Ovary (tissue), 9 donors: Measurements from ENCODE around the gene CUBN. TPM values are rescaled to one million over a fixed set of nuclear protein-coding genes. Genes with fewer than 3 reads are reported as not detected.

Experiments used
- DNase-seq, 5 donors: peaks; one replicate each; pipeline ENCODE4 v3.0.0-alpha.2; 2019 to 2020
- H3K27ac ChIP-seq, 2 donors: fragments of 200-600 bp; one replicate each; pipeline versions ENCODE4 v1.5.1 to v1.8.0; 2019 to 2022
- H3K27me3 ChIP-seq: fragments of 200-600 bp; one replicate; pipeline ENCODE4 v1.8.0; 2022
- H3K36me3 ChIP-seq: fragments of 200-600 bp; sonication (generic); one replicate; pipeline ENCODE4 v1.5.1; 2019
- H3K4me1 ChIP-seq: one replicate; pipeline ENCODE4 v1.8.1; 2013; ENCODE audit warnings: mild to moderate bottlenecking, moderate library complexity; ENCODE audit not compliant: insufficient read depth
- H3K4me3 ChIP-seq: fragments of 200-600 bp; sonication (generic); one replicate; pipeline ENCODE4 v1.5.1; 2017
- H3K9me3 ChIP-seq, 2 donors: fragments of 200-600 bp in 1 of 2; sonication (generic) in 1 of 2; one replicate each; pipeline versions ENCODE4 v1.5.1 to v1.8.1; 2013 to 2019; ENCODE audit warnings: mild to moderate bottlenecking in 1 of 2, moderate library complexity in 1 of 2
- EP300 ChIP-seq: sonication (generic); formaldehyde crosslinking; IDR thresholded peaks from one replicate; pipeline ENCODE4 v1.6.1; 2017; ENCODE audit warnings: antibody characterized with exemption
- POLR2A ChIP-seq: fragments of 450-650 bp; IDR thresholded peaks from one replicate; pipeline ENCODE4 v1.6.1; 2017; ENCODE audit warnings: antibody characterized with exemption, mild to moderate bottlenecking, moderate library complexity
- WGBS, 3 donors: extraction: QIAGEN DNeasy Blood & Tissue Kit in 1 of 3; methylation state at CpG; one replicate each; pipeline versions ENCODE4 v1.1.5 to v1.1.7; 2013 to 2017; 5-methylcytosine and 5-hydroxymethylcytosine counted together
- intact Hi-C, 4 donors: fragments of 100-400 bp; cut with DNase I; formaldehyde crosslinking; loops; one replicate each; pipeline versions ENCODE4 v1.11.0 to v1.15.1; 2022 to 2023
- polyA plus RNA-seq, 2 donors: library from polyadenylated mRNA; stranded (reverse); fragments of 200-250 nt in 1 of 2; fragments of 350-450 nt in 1 of 2; fragmentation: Illumina TruSeq in 1 of 2; extraction: RNeasy Lipid Tissue Mini Kit (QIAGEN cat#74804) in 1 of 2; gene quantifications; one replicate each; pipeline ENCODE4 v1.2.3, GENCODE V29; 2013 to 2014
- total RNA-seq, 7 donors: library from RNA; depleted of rRNA in 2 of 7; stranded (reverse); fragments of >200 nt in 2 of 7; fragmentation: NEBNext Ultra II Directional in 3 of 7; extraction: Animal tissue kit (Norgen Biotek cat#: 25700) in 3 of 7; gene quantifications; one replicate each; pipeline versions ENCODE4 v1.1.0 to v1.2.4, GENCODE V29; 2016 to 2023
- TF ChIP-seq, protein P1 (sequence below), 3 donors: fragments of 450-650 bp in 2 of 3; fragments of 200-600 bp in 1 of 3; IDR thresholded peaks; one replicate each; pipeline versions ENCODE4 v1.5.1 to v1.8.0; 2016 to 2022; ENCODE audit warnings: antibody characterized with exemption in 3 of 3, mild to moderate bottlenecking in 1 of 3
- donor health status: DM: no; HTN: no; CAD: no; lungs with moderate emphysema.
- donor health status: DM: no; HTN: no; CAD: no.
- donor health status: Bipolar disorder and iron deficiency.
- donor health status: DM: yes; HTN: yes; CAD: no.
- donor health status: DM: no; HTN: no; CAD: no.
- donor health status: DM: yes; HTN: yes; CAD: no.

The CUBN gene
- total and polyA plus RNA-seq, 9 donors, result 1.9 to 5.8 (median 4.0) TPM

DNA sequence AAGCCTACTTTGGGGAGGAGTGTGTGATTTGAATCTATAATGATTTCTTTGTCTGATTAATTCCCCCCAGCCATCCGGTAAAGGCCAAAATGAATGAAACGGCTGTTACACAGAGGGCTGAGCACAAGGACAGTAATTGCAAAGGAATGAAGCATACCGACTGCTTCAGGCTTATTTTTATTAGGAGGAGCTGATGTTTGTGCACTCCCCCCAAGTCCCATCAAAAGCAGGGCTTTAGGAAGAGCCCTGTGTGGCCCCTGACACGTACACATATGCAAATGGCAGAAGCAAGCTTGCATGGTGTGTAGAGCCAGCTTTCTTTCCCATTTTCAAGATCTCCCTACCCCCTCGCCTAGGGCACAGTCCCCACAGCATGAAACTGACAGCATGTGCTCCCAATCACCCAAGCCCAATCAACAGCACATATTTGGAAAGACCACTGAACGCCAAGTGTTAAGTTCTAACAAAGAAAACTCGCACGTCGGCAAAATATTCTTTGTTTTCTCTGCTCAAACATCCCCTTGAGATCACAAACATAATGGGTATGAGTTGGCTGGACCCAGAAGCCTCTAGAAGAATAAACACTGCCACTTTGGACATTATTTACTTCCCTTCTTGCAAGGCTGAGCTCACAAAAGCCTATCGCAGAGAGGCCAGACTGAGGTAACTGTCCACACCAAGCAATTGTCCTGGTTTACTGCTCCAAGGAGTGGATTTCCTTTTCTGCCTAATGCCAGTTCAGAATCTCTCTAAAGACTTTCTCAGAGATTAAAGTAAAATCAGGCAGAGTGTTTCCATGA, 143.0 kb downstream of the CUBN start:
- Histone ChIP-seq H3K4me1 (peaks cover 15% of the 10 kb centered on the region), H3K27me3 (no peaks in the 10 kb centered on the region), H3K4me3 (no peak overlapping the region), H3K36me3 (no peaks in the 10 kb centered on the region), H3K9me3 (no peaks in the 10 kb centered on the region), H3K27ac (peak overlapping the region in 1 of 2 donors; percentile 56)
- intact Hi-C loops, result no loop called here
- TF ChIP-seq POLR2A (no peak), EP300 (no peak)
- TF ChIP-seq, protein P1, sequence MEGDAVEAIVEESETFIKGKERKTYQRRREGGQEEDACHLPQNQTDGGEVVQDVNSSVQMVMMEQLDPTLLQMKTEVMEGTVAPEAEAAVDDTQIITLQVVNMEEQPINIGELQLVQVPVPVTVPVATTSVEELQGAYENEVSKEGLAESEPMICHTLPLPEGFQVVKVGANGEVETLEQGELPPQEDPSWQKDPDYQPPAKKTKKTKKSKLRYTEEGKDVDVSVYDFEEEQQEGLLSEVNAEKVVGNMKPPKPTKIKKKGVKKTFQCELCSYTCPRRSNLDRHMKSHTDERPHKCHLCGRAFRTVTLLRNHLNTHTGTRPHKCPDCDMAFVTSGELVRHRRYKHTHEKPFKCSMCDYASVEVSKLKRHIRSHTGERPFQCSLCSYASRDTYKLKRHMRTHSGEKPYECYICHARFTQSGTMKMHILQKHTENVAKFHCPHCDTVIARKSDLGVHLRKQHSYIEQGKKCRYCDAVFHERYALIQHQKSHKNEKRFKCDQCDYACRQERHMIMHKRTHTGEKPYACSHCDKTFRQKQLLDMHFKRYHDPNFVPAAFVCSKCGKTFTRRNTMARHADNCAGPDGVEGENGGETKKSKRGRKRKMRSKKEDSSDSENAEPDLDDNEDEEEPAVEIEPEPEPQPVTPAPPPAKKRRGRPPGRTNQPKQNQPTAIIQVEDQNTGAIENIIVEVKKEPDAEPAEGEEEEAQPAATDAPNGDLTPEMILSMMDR (IDR thresholded peaks at IDR 0.05), result no peak
- no peak for DNase-seq
- 34 to 55% (median 39%) methylated on average over 10 of the region's 10 CpGs for WGBS, 3 donors

DNA sequence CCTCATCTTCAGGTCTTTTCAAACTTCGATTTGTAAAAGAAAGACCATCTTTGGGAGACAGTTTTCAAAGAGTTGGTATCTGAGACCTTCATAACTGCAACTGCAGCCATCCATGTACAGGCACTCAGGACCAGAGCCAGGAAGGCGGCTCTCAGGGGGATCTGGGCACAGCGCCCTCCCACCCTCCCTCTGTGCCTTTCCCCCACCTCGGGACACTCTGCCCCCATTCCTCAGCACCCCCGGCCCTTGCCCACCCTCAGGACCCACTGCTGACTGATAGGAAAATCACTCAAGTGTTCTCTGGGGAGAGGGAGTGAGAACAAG, 143.6 kb downstream of the CUBN start:
- intact Hi-C loops, result no loop called here
- Histone ChIP-seq H3K4me1 (peaks cover 15% of the 10 kb centered on the region), H3K27me3 (no peaks in the 10 kb centered on the region), H3K9me3 (no peaks in the 10 kb centered on the region), H3K4me3 (no peak overlapping the region), H3K27ac (no peak overlapping the region), H3K36me3 (no peaks in the 10 kb centered on the region)
- 67 to 78% (median 78%) methylated on average over 5 of the region's 5 CpGs for WGBS, 3 donors
- DNase-seq, result no peak
- TF ChIP-seq EP300, result no peak
- TF ChIP-seq POLR2A, result no peak
- TF ChIP-seq, protein P1 (IDR thresholded peaks at IDR 0.05), result no peak

DNA sequence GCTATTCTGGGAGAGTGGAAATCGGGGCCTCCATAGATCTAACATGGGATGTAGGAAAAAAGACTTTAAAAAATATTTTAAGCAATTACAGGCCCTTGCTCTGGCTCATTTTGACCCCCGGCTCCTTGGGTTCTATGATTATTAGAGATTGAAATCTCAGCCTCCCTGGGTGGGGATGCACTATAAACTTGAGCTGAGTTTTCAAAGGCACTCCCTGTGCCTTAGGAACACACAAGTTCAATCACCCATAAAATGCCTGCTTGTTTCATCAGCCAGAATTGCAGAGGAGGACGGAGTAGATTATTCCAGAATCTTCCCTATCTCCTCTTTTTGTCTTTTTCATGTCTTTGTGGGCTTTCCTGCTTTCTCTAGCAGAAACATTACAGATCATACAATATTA, 145.4 kb downstream of the CUBN start:
- Histone ChIP-seq H3K27me3 (no peaks in the 10 kb centered on the region), H3K9me3 (no peaks in the 10 kb centered on the region), H3K4me1 (peaks cover 15% of the 10 kb centered on the region), H3K4me3 (no peak overlapping the region), H3K27ac (no peak overlapping the region), H3K36me3 (no peaks in the 10 kb centered on the region)
- intact Hi-C loops, result no loop called here
- 93 to 98% (median 95%) methylated on average over 3 of the region's 3 CpGs for WGBS, 3 donors
- DNase-seq, result no peak
- TF ChIP-seq, protein P1 (IDR thresholded peaks at IDR 0.05), result no peak
- no peak for TF ChIP-seq EP300
- TF ChIP-seq POLR2A, result no peak

DNA sequence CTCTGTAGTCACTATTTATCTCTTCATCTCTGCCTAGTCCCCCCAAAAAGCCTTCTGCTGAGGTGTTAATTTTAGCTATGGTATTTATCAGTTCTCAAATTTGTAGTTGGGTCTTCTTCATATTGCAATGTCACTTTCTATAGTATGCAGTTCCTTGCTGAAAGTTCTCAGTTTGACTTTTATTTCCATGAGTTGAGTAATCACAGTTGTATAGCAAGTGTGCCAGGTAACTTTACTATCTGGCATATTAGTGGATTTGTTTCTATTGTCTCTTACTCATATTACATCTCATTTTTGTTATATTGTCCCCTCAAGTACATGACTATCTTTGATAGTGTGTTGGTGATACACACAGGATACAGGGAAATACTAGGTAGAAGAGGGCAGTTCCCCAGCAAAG, 152.8 kb downstream of the CUBN start:
- H3K4me3 ChIP-seq, result no peak overlapping the region
- no peaks in the 10 kb centered on the region for H3K27me3 ChIP-seq
- no peaks in the 10 kb centered on the region for H3K36me3 ChIP-seq
- TF ChIP-seq, protein P1 (IDR thresholded peaks at IDR 0.05), result no peak
- TF ChIP-seq POLR2A (no peak), EP300 (no peak)
- no peaks in the 10 kb centered on the region for H3K9me3 ChIP-seq
- no peak overlapping the region for H3K27ac ChIP-seq
- no peaks in the 10 kb centered on the region for H3K4me1 ChIP-seq
- intact Hi-C loops, result no loop called here
- no peak for DNase-seq
